Thymus (tissue), 11 donors: Measurements from ENCODE around the gene LRMDA. TPM values are rescaled to one million over a fixed set of nuclear protein-coding genes. Genes with fewer than 3 reads are reported as not detected.

Experiments used
- DNase-seq, 9 donors: peaks; one replicate each; pipeline ENCODE4 v3.0.0-alpha.2; 2013; ENCODE audit warnings: low spot score in 9 of 9, low read depth in 6 of 9, missing footprints in 1 of 9
- H3K27ac ChIP-seq, 2 donors: one replicate each; pipeline ENCODE4 v1.5.1; 2013; ENCODE audit warnings: control low read depth in 1 of 2, low read depth in 1 of 2, low read length in 1 of 2, mild to moderate bottlenecking in 1 of 2, moderate library complexity in 1 of 2
- H3K27me3 ChIP-seq, 2 donors: one replicate each; pipeline ENCODE4 v1.5.1; 2013; ENCODE audit warnings: low read length in 1 of 2; ENCODE audit not compliant: control insufficient read depth in 2 of 2, insufficient read depth in 1 of 2
- H3K36me3 ChIP-seq, 2 donors: one replicate each; pipeline ENCODE4 v1.5.1; 2013; ENCODE audit warnings: low read length in 1 of 2, mild to moderate bottlenecking in 1 of 2, moderate library complexity in 1 of 2; ENCODE audit not compliant: control insufficient read depth in 2 of 2, insufficient read depth in 2 of 2
- H3K4me1 ChIP-seq, 2 donors: one replicate each; pipeline ENCODE4 v1.5.1; 2013; ENCODE audit warnings: low read length in 2 of 2; ENCODE audit not compliant: control insufficient read depth in 2 of 2, insufficient read depth in 2 of 2
- H3K4me3 ChIP-seq, 2 donors: one replicate each; pipeline ENCODE4 v1.5.1; 2013; ENCODE audit warnings: low read length in 2 of 2, control low read depth in 1 of 2, mild to moderate bottlenecking in 1 of 2
- H3K9me3 ChIP-seq, 2 donors: one replicate each; pipeline ENCODE4 v1.5.1; 2013; ENCODE audit warnings: low read length in 1 of 2, mild to moderate bottlenecking in 1 of 2; ENCODE audit not compliant: control insufficient read depth in 2 of 2, insufficient read depth in 1 of 2
- WGBS: extraction: QIAGEN DNeasy Blood & Tissue Kit; methylation state at CpG from one replicate; pipeline ENCODE4 v1.1.7; 2013; 5-methylcytosine and 5-hydroxymethylcytosine counted together
- polyA plus RNA-seq: library from polyadenylated mRNA; stranded (reverse); fragments of 200-250 nt; gene quantifications from one replicate; pipeline ENCODE4 v1.2.3, GENCODE V29; 2013
- total RNA-seq: library from RNA; stranded (reverse); fragments of 120-200 nt; gene quantifications from one replicate; pipeline ENCODE4 v1.2.4, GENCODE V29; 2013
- donor health status: healthy.

LRMDA gene
- total and polyA plus RNA-seq, 2 donors = 2.5 to 4.6 TPM

DNA sequence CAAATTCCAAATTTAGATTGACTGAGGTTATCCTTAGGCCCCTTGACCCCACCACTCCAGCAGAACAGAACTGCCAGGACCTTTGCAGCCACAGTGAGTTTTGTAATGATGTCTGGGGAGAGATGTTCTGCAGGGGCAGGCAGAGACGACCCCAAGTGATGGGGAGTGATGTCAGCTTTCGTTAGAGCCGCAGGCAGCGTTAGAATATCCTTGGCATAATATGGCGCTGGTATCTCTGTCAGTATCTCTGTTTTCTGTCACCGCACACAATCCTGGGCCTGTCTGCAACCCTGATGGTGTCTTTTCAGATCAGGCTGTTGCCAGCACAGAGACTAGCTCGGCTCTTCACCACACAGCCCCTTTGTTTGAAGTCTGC lies 1122.6 kb downstream of the LRMDA start:
- no peaks in the 10 kb centered on the region for H3K36me3 ChIP-seq
- no peak overlapping the region for H3K4me3 ChIP-seq
- peaks cover 0 to 2% of the 10 kb centered on the region in 2 donors for H3K9me3 ChIP-seq
- WGBS = 94% methylated on average over 7 of the region's 7 CpGs
- H3K27ac ChIP-seq = no peak overlapping the region
- no peaks in the 10 kb centered on the region for H3K4me1 ChIP-seq
- H3K27me3 ChIP-seq = no peaks in the 10 kb centered on the region
- DNase-seq = no peak

- Histone ChIP-seq H3K4me1 (no peaks in the 10 kb centered on the region), H3K27ac (no peak overlapping the region), H3K4me3 (no peak overlapping the region), H3K9me3 (no peaks in the 10 kb centered on the region), H3K36me3 (no peaks in the 10 kb centered on the region), H3K27me3 (no peaks in the 10 kb centered on the region)
- WGBS = 91% methylated on average over 6 of the region's 6 CpGs
- no peak for DNase-seq
Observed at GRCh38 chr10:76554478-76554877, 1123.1 kb downstream of the LRMDA start.

GRCh38 chr10:76555067-76555670 lies 1123.7 kb downstream of the LRMDA start:
- H3K27me3 ChIP-seq = no peaks in the 10 kb centered on the region
- H3K4me1 ChIP-seq = no peaks in the 10 kb centered on the region
- H3K36me3 ChIP-seq = no peaks in the 10 kb centered on the region
- H3K27ac ChIP-seq = no peak overlapping the region
- no peak for DNase-seq
- 95% methylated on average over 2 of the region's 2 CpGs for WGBS
- no peak overlapping the region for H3K4me3 ChIP-seq
- no peaks in the 10 kb centered on the region for H3K9me3 ChIP-seq

- no peak overlapping the region for H3K4me3 ChIP-seq
- H3K9me3 ChIP-seq = no peaks in the 10 kb centered on the region
- no peak for DNase-seq
- no peaks in the 10 kb centered on the region for H3K36me3 ChIP-seq
- H3K4me1 ChIP-seq = no peaks in the 10 kb centered on the region
- WGBS = 89% methylated on average over 4 of the region's 4 CpGs
- no peak overlapping the region for H3K27ac ChIP-seq
- H3K27me3 ChIP-seq = no peaks in the 10 kb centered on the region
Observed at GRCh38 chr10:76557366-76557765, 1125.9 kb downstream of the LRMDA start.

- no peak overlapping the region for H3K27ac ChIP-seq
Observed at GRCh38 chr10:76558586-76558985, 1127.2 kb downstream of the LRMDA start.

GRCh38 chr10:76558996-76559891 lies 1127.8 kb downstream of the LRMDA start:
- H3K36me3 ChIP-seq = no peaks in the 10 kb centered on the region
- no peak overlapping the region for H3K27ac ChIP-seq
- H3K4me1 ChIP-seq = no peaks in the 10 kb centered on the region
- no peak overlapping the region for H3K4me3 ChIP-seq
- no peak for DNase-seq
- 95% methylated on average over 3 of the region's 3 CpGs for whole genome bisulfite sequencing
- no peaks in the 10 kb centered on the region for H3K27me3 ChIP-seq
- H3K9me3 ChIP-seq = no peaks in the 10 kb centered on the region

More at GRCh38 chr10:76558586-76558985, 1127.2 kb downstream of the LRMDA start:
- DNase-seq = no peak
- Histone ChIP-seq H3K4me1 (no peaks in the 10 kb centered on the region), H3K27me3 (no peaks in the 10 kb centered on the region), H3K4me3 (no peak overlapping the region), H3K36me3 (no peaks in the 10 kb centered on the region), H3K9me3 (no peaks in the 10 kb centered on the region)
- 89% methylated on average over 1 of the region's 1 CpG for WGBS

- Histone ChIP-seq H3K4me3 (no peak overlapping the region), H3K27me3 (no peaks in the 10 kb centered on the region), H3K9me3 (no peaks in the 10 kb centered on the region), H3K27ac (no peak overlapping the region), H3K4me1 (no peaks in the 10 kb centered on the region), H3K36me3 (no peaks in the 10 kb centered on the region)
- DNase-seq = no peak
- WGBS = 90% methylated on average over 1 of the region's 1 CpG
Observed at GRCh38 chr10:76559892-76560220, 1128.4 kb downstream of the LRMDA start.

DNA sequence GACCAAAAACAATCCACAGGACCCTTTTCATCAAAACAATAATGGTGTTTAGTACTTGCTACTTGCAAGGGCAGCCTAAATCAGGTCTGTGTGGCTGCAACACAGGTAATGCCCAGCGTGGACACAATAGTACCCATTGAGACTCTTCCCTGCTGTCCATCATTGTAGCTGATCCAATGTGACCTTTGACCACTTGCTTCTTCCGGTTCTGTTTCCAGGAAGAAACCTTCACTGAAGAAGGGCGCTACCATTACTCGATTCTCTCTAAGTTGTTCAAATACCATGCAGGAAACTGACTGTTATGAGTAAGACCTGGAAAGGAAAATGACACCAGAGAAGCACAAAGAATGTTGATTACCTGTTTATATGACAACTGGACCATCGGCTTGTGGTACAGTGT lies 1128.9 kb downstream of the LRMDA start:
- Histone ChIP-seq H3K4me1 (no peaks in the 10 kb centered on the region), H3K9me3 (no peaks in the 10 kb centered on the region), H3K27ac (no peak overlapping the region), H3K36me3 (no peaks in the 10 kb centered on the region), H3K4me3 (no peak overlapping the region), H3K27me3 (no peaks in the 10 kb centered on the region)
- no peak for DNase-seq
- 93% methylated on average over 5 of the region's 5 CpGs for WGBS

GRCh38 chr10:76563286-76563685 lies 1131.9 kb downstream of the LRMDA start:
- no peaks in the 10 kb centered on the region for H3K27me3 ChIP-seq
- H3K9me3 ChIP-seq = no peaks in the 10 kb centered on the region
- no peak overlapping the region for H3K4me3 ChIP-seq
- H3K4me1 ChIP-seq = no peaks in the 10 kb centered on the region
- DNase-seq = no peak
- H3K36me3 ChIP-seq = no peaks in the 10 kb centered on the region
- no peak overlapping the region for H3K27ac ChIP-seq
